Measurements from ENCODE around the gene RAD51. TPM values are rescaled to one million over a fixed set of nuclear protein-coding genes. Genes with fewer than 3 reads are reported as not detected.
A peak's percentile ranks its signal among the peaks of the same experiment; 100 is the strongest.
"Not testable (repeated sequence)": the region's sequence is repeated elsewhere in the genome, so short reads cannot be mapped to it uniquely, and the experiment has no call there.

The RAD51 gene
- polyA plus RNA-seq (2012; ENCODE audit: insufficient read depth, insufficient read length, low read depth), result 5.4 TPM

DNA sequence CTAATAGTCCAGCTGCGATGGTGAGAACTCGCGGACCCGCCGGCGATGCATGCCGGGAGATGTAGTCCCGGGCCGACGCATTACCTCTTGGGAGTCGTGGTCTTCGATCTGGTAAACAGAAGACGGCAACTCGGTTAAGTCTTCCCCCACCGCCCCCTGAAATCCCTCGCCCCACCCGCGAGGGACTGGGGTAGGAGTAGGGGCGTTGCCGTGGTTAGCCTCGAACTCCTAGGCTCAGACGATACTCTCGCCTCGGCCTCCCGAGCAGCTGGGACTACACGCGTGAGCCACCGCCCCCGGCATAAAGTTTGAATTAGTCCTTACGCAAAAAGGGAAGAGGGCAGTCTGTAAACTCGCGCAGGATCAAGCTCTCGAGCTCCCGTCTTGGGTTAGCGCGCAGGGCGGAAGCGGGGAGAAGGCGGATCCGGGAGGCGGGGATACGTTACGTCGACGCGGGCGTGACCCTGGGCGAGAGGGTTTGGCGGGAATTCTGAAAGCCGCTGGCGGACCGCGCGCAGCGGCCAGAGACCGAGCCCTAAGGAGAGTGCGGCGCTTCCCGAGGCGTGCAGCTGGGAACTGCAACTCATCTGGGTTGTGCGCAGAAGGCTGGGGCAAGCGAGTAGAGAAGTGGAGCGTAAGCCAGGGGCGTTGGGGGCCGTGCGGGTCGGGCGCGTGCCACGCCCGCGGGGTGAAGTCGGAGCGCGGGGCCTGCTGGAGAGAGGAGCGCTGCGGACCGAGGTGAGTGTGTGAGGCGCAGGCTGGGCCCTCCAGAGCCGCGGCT, at the start of gene RAD51:
Gene RAD51 (plus strand): TSS at position 487 of the 781 bp plus-strand sequence. CDS start 3,585 bp downstream, outside the sequence.
- TF ChIP-seq, protein P1, sequence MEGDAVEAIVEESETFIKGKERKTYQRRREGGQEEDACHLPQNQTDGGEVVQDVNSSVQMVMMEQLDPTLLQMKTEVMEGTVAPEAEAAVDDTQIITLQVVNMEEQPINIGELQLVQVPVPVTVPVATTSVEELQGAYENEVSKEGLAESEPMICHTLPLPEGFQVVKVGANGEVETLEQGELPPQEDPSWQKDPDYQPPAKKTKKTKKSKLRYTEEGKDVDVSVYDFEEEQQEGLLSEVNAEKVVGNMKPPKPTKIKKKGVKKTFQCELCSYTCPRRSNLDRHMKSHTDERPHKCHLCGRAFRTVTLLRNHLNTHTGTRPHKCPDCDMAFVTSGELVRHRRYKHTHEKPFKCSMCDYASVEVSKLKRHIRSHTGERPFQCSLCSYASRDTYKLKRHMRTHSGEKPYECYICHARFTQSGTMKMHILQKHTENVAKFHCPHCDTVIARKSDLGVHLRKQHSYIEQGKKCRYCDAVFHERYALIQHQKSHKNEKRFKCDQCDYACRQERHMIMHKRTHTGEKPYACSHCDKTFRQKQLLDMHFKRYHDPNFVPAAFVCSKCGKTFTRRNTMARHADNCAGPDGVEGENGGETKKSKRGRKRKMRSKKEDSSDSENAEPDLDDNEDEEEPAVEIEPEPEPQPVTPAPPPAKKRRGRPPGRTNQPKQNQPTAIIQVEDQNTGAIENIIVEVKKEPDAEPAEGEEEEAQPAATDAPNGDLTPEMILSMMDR (IDR thresholded peaks at IDR 0.05; ENCODE audit: low read depth, low read length), result no peak
- peak within 1 kb of the TSS; percentile 98 for H3K4me3 ChIP-seq (ENCODE audit: low read depth, low read length)

DNA sequence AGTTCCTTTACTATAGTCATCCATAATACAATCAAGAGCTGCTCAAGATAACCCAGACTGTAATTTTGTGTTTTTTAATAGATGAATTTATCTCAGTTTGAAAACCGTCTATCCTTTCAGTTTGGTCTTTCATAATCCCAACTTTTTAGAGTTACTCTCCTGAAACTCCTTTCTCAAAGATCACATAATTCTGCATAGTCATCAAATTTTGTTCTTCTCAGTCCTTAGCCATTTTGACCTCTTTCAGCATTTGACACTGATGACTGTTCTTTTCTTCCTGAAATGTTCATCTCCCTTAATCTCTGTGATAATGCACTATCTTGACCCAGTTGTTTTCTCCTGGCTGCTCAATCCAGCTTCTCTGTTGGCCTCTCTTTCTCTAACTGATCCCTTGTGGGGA, 47.5 kb upstream of the RAD51 start:
- H3K4me3 ChIP-seq (ENCODE audit: low read depth, low read length), result no peak overlapping the region
- no peak for DNase-seq
- no peaks in the 10 kb centered on the region for H3K9me3 ChIP-seq
- no peaks in the 10 kb centered on the region for H3K27me3 ChIP-seq
- H3K4me1 ChIP-seq, result peaks cover 10% of the 10 kb centered on the region
- TF ChIP-seq, protein P1 (IDR thresholded peaks at IDR 0.05; ENCODE audit: low read depth, low read length), result no peak
- peaks cover 17% of the 10 kb centered on the region for H3K36me3 ChIP-seq

More for the DNA sequence above, at the start of gene RAD51:
- Histone ChIP-seq H3K27me3 (no peaks in the 10 kb centered on the region), H3K9me3 (no peaks in the 10 kb centered on the region), H3K4me1 (no peaks in the 10 kb centered on the region), H3K36me3 (peaks cover 12% of the 10 kb centered on the region)
- peak; percentile 95 for DNase-seq

DNA sequence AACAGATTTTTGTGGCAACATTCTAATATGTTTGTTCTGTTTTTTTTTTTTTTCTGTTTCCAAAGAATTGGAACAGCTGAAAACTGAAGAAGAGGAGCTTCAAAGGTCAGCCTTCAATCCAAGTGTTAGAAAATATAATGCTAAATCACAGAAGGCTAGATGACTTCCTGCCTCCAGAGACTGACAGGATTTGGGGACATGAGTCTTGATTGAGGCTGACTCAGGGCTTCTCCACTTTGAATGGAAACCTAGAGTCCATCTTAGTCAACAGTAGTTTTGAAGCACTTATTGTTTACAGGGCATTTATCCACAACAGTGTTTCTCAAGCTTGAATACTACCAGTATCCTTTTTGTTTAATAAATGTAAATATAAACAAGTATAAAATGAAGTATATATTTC, 44.5 kb upstream of the RAD51 start:
- Histone ChIP-seq H3K27me3 (no peaks in the 10 kb centered on the region), H3K4me3 (ENCODE audit: low read depth, low read length) (no peak overlapping the region), H3K36me3 (peaks cover 35% of the 10 kb centered on the region), H3K4me1 (peaks cover 10% of the 10 kb centered on the region), H3K9me3 (no peaks in the 10 kb centered on the region; the same call in 1 of the 2 replicates)
- no peak for DNase-seq
- TF ChIP-seq, protein P1 (IDR thresholded peaks at IDR 0.05; ENCODE audit: low read depth, low read length), result no peak

DNA sequence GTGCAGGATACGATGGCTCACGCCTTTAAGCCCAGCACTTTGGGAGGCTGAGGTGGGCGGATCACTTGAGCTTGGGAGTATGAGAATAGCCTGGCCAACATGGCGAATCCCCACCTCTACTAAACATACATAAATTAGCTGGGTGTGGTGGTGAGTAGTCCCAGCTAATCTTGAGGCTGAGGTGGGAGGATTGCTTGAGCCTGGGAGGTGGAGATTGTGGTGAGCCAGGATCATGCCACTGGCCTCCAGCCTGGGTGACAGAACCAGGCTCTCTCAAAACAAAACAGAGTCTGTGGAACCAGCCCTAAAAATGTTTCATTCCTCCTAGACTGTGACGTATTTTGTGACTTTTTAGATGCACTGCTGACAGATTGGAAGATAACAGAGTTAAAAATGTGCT, 34.3 kb upstream of the RAD51 start:
- H3K36me3 ChIP-seq, result peaks cover 28% of the 10 kb centered on the region

DNA sequence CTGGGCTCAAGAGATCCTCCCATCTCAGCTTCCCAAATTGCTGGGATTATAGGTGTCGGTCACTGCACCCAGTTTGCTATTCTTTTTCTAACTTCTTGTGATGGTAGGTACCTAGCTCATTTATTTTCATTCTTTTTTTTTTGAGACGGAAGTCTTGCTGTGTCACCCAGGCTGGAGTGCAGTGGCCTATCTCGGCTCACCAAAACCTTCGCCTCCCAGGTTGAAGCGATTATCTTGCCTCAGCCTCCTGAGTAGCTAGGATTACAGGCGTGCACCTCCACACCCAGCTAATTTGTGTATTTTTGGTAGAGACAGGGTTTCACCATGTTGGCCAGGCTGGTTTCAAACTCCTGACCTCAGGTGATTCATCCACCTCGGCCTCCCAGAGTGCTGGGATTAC, 30.1 kb upstream of the RAD51 start:
- no peaks in the 10 kb centered on the region for H3K4me1 ChIP-seq
- H3K4me3 ChIP-seq (ENCODE audit: low read depth, low read length), result no peak overlapping the region
- DNase-seq, result no peak
- TF ChIP-seq, protein P1 (IDR thresholded peaks at IDR 0.05; ENCODE audit: low read depth, low read length), result no peak
- peaks cover 20% of the 10 kb centered on the region for H3K36me3 ChIP-seq
- H3K9me3 ChIP-seq, result no peaks in the 10 kb centered on the region
- no peaks in the 10 kb centered on the region for H3K27me3 ChIP-seq

More for the DNA sequence above, 34.3 kb upstream of the RAD51 start:
- no peak for DNase-seq
- no peaks in the 10 kb centered on the region for H3K9me3 ChIP-seq
- no peaks in the 10 kb centered on the region for H3K27me3 ChIP-seq
- no peak overlapping the region for H3K4me3 ChIP-seq (ENCODE audit: low read depth, low read length)
- H3K4me1 ChIP-seq, result no peaks in the 10 kb centered on the region
- TF ChIP-seq, protein P1 (IDR thresholded peaks at IDR 0.05; ENCODE audit: low read depth, low read length), result no peak

DNA sequence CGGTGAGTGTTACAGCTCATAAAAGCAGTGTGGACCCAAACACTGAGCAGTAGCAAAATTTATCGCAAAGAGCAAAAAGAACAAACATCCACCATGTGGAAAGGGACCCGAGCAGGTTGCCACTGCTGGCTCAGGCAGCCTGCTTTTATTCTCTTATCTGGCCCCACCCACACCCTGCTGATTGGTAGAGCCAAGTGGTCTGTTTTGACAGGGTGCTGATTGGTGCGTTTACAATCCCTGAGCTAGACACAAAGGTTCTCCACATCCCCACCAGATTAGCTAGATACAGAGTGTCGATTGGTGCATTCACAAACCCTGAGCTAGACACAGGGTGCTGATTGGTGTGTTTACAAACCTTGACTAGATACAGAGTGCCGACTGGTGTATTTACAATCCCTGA, 18.7 kb upstream of the RAD51 start:
- H3K36me3 ChIP-seq; DNase-seq; H3K9me3 ChIP-seq; H3K27me3 ChIP-seq; H3K4me3 ChIP-seq (ENCODE audit: low read depth, low read length); H3K4me1 ChIP-seq: not testable (repeated sequence)

DNA sequence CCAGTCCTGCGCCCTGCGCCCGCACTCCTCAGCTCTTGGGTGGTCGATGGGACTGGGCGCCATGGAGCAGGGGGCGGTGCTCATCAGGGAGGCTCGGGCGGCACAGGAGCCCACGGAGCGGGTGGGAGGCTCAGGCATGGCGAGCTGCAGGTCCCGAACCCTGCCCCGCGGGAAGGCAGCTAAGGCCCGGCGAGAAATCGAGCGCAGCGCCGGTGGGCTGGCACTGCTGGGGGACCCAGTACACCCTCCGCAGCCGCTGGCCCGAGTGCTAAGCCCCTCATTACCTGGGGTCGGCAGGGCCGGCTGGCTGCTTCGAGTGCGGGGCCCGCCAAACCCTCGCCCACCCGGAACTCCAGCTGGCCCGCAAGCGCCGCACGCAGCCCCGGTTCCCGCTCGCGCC, 18.1 kb upstream of the RAD51 start:
- DNase-seq; H3K9me3 ChIP-seq; H3K27me3 ChIP-seq; H3K4me1 ChIP-seq; H3K4me3 ChIP-seq (ENCODE audit: low read depth, low read length); H3K36me3 ChIP-seq: not testable (repeated sequence)
